NCI-H345 treated with DMSO at 0.1 percent for 48 hours (cell line): Measurements from ENCODE around the gene UMAD1.
A peak's percentile ranks its signal among the peaks of the same experiment; 100 is the strongest.

Experiments
- DNase-seq: peaks from one replicate; lab custom pipeline; 2025; ENCODE audit not compliant: unreplicated experiment; lab: John Stamatoyannopoulos, UW

Gene UMAD1

DNA sequence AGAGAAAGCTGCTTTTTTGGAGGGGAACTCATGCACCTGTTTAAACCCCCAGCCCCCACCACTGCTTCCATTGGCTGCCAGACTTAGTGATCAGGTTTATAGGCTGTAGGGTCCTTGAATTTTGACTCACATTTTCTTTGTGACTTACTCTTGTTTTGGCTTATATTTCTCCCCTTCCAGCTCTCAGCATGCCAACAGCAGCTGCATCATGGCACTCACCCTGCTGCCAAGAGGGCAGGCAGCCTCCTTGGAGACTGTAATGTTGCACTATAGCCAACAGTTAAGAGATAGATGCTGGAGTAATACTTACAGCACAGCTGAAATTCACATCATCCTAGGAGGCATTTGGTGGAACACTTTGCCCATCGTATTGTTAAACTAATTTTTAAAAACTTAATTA is 230.0 kb downstream of the UMAD1 start:
- no peak for DNase-seq

DNA sequence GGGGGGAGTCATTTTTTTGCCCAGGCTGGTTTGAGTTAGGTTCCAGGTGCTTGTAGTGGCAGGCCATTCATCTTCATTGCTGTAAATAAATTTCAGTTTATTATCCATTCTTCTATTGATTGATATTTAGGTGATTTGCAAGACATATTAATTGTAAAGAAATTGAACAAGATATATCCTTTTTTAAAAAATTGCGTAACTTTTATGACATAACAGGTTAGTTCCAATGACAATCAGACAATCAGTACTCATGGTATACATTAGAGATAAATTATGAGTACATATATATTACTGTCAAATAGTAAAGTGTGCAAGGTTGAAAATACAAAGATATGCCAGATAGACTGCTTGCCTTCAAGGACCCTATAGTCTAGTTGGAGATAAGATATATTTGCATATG is 235.9 kb downstream of the UMAD1 start:
- DNase-seq, result no peak

DNA sequence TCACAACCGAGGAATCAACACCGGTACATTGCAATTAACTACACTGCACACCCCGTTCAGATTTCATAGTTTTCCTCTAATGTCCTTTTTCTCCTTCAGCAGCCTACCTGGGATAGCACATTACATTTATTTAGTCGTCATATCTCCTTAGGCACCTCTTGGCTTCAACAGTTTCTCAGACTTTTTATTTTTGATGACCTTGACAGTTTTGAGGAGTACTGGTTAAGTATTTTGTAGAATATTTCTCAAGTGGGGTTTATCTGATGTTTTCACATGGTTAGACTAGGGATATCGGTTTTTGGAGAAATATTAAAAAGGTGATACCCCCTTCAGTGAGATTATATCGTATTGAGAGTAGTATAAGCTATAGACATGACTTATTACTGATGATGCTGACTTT is 241.0 kb downstream of the UMAD1 start:
- DNase-seq, result no peak

DNA sequence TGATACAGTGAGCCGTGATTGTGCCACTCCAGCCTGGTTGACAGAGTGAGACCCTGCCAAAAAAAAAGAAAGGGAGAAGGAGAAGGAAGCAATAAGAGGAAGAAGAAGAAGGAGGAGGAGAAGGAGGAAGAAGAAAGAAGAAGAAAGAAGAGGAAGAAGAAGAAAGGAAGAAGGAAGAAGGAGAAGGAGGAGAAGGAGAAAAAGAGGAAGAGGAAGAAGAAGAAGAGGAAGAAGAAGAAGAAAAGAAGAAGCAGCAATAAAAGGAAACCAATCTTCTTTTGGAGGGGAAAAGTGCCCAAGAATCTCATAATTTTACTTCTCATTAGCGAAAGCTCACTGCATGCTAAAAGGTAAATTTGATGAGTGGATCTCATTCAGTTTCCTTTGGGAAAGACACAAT is 242.3 kb downstream of the UMAD1 start:
- DNase-seq, result no peak

GRCh38 chr7:7883394-7883793 is 242.8 kb downstream of the UMAD1 start:
- DNase-seq, result no peak

GRCh38 chr7:7884855-7885254 is 244.3 kb downstream of the UMAD1 start:
- no peak for DNase-seq

- no peak for DNase-seq
Observed at GRCh38 chr7:7889791-7890568, 249.4 kb downstream of the UMAD1 start.

DNA sequence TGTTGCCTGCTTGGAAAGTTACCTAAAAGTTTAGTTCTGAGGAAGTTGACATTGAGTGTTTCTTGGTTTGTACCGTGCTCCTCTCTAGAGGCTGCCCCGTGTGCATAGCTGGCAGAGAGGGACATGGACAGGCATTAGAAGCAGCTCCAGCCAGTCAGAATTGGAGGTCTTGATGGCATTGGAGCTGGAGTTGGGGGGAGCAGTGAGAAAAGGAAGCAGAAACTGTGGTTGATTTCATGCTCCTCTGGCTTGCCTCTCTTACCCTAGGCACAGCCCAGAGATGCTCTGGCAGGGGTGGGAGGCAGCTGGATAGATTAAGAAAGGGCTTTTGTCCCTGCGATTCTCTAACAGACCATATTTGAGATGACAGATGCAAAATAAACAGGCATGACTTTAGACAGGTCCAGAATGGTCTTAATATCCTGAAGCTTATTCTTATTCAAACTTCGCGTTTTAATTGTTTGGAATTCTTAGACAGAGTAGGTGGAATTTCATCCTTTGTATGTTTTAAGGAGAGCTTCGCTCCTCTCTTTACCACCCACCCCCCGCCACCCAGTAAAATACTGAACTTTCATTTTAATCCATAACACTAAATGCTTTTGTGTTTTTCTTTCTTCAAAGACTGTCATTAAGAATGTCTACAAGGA is 254.6 kb downstream of the UMAD1 start:
- DNase-seq, result no peak

- DNase-seq, result peak; percentile 30
Observed at GRCh38 chr7:7895754-7896153, 255.2 kb downstream of the UMAD1 start.

DNA sequence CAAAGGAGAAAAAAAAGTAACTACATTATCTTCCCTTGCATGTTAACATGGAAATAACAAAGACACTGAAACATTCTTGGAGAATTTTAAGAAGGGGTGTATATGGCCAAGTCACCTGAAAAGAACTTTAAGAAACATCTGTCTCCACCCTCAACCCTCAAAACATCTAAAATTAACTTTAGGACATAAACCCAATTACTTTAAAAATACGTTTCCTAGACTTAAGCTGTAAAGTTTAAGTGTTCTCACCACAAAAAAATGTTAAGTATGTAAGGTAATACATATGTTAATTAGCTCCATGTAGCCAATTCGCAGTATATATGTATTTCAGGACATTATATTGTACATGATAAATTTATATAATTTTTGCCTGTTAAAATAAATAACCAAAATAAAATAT is 257.0 kb downstream of the UMAD1 start:
- DNase-seq, result no peak

- no peak for DNase-seq
Observed at GRCh38 chr7:7897949-7898515, 257.5 kb downstream of the UMAD1 start.

DNA sequence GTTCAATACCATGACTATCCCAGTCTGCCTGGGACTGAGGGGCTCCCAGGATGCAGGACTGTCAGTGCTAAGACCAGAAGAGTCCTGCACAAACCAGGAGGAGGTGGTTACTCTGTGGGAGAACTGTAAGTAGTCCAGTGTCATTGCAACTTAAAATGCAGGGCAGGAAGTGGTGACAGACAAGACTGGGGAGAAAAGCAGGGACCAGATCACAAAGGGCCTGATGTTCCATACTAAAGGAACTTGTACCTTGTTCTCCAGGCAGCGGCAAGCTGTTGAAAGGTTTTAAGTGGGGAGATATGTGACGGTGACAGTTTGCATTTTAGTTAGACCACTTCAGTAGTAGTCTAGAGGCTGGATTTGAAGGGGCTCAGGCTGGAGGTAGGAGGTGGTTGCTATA is 262.3 kb downstream of the UMAD1 start:
- DNase-seq, result no peak

DNA sequence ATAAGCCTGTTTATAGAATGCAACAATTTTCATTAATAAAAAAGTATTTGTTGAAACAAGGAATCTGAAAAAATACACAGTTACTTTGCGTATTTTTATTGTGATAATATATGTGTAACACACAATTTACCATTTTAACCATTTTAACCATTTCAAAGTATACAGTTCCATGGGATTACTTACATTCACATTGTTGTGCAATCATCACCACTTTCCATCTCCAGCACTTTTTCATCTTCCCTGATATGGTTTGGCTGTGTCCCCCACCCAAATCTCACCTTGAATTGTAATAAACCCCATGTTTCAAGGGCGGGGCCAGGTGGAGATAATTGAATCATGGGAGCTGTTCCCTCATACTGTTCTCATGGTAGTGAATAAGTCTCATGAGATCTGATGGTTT is 266.8 kb downstream of the UMAD1 start:
- no peak for DNase-seq

DNA sequence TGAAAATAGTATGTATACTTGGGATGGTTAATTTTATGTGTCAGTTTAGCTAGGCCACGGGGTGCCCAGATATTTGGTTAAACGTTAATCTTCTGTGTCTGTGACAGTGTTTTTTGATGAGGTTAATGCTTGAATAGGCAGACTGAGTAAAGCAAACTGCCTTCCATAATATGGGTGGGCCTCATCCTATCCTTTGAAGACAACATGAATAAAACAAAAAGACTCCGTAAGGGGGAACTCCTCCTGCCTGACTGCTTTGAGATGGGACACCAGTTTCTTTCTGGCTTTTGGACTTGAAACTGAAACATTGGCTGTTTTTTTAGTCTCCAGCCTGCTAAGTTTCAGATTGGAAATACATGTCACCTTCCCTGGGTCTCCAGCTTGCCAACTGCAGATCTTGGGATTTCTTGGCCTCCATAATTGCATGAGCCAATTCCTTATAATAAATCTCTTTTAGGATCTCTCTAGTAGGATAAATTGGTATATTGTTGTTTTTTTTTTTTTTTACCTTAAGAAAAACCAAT is 268.1 kb downstream of the UMAD1 start:
- no peak for DNase-seq

GRCh38 chr7:7909376-7909775 is 268.8 kb downstream of the UMAD1 start:
- DNase-seq, result no peak

GRCh38 chr7:7911369-7912123 is 271.0 kb downstream of the UMAD1 start:
- DNase-seq, result no peak

GRCh38 chr7:7912937-7913336 is 272.4 kb downstream of the UMAD1 start:
- DNase-seq, result no peak

GRCh38 chr7:7913504-7913903 is 273.0 kb downstream of the UMAD1 start:
- DNase-seq, result no peak

DNA sequence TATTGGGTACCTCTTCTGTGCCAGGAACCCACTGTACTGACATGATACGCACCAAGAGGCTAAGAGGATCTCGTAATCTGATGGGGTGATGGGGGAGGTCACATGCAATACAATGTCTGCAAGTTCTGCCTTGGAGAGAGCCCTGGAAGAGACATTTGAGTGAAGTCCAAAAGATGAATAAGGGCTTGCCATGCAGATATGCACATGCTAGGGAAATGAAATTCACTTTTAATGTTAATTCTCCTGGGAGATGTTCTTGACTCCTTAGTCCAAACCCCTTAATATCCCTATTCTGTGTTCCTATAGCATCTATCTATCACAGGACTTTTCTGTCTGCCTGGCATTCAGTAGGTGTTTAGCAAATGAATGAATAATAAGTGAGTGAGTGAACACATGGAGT is 274.0 kb downstream of the UMAD1 start:
- DNase-seq, result no peak

- DNase-seq, result no peak
Observed at GRCh38 chr7:7916064-7916463, 275.5 kb downstream of the UMAD1 start.

- DNase-seq, result no peak
Observed at GRCh38 chr7:7917593-7917992, 277.0 kb downstream of the UMAD1 start.
